Hindlimb muscle (tissue), 1 donor: ENCODE data around the gene ARHGEF6. TPM values are rescaled to one million over a fixed set of nuclear protein-coding genes. Genes with fewer than 3 reads are reported as not detected.
A peak's percentile ranks its signal among the peaks of the same experiment; 100 is the strongest.

Experiments used
- DNase-seq: peaks from one replicate; pipeline ENCODE4 v3.0.0-alpha.2; 2013
- polyA plus RNA-seq: library from polyadenylated mRNA; unstranded; fragments of 120-200 nt; gene quantifications from one replicate; pipeline ENCODE4 v1.2.1, GENCODE V29; 2013; ENCODE audit not compliant: insufficient read length

ARHGEF6 gene
- polyA plus RNA-seq, 1 donor = 38.2 TPM

GRCh38 chrX:136745215-136746173, 35.2 kb downstream of the ARHGEF6 start:
- DNase-seq = no peak

DNA sequence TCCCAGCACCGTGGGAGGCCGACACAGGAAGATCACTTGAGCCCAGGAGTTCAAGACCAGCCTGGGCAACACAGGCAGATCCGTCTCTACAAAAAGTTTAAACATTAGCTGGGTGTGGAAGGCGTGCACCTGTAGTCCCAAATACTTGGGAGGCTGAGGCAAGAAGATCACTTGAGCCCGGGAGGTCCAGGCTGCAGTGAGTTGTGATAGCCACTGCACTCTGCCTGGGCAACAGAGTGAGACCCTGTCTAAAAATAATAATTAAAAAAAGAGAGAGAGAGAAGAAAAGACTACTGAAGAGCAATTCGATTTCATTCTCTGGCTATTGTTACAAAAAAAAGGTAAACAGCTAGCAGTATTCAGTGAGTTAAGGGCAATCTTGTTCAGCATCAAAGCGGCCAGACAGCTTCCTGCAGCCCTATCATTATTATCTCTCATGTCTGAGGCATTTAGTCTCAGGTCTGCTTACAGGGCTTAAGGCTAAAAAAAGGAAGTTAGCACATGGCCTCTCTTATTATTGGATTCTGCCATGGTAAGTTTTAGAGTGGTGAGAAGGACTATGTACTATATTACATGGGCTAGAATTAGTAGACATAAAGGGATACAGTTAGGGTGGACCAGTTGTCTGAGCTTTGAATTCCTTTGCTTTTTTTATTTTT, 37.9 kb downstream of the ARHGEF6 start:
- DNase-seq = no peak

DNA sequence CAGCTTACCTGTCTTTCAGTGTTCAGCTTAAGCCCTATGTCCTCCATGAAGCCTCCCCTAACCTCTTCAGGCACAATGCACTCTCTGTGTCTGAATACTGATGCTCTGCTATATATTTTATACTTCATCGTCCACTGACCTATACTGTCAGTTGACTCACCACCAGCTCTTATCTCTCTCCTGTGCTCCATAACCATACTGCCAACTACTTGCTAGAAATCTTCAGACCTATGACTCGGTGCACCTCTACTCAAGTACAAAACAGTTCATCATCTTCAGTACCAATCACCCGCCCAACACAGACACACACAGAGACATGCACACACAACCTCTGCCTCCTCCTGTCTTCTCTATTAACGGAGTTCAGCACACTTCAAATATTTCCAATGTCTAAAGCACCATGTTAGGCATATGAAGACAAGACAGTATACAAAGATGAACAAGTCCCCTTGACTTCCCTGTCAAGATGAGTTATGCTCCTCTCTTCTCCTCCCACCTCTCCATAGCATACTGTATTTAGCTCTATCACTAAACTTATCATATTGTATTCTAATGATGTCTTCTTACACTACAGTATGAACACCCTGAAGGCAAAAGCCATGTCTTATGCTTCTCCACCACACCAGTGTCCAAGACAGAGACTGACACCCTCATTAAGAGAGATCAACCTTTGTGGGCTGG, 42.5 kb downstream of the ARHGEF6 start:
- DNase-seq = no peak

DNA sequence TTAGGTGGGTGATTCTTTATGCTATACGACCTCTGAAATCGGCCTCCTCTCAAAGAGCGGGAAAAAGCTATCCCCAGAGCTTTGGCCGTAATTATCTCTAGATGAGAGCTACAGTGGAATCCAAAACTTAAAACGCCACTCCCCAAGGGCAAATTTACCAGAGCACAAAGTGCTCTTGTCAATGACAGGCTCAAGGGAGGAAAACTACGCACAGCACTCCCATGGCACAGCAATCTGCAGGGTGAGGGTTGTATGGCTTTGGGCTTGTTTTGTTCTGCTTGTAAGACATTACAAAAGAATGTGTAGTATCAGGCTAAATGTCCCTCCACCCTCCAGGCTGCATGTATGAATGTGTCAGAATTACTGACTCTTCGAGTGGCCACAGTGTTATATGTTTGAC, 44.0 kb downstream of the ARHGEF6 start:
- no peak for DNase-seq

DNA sequence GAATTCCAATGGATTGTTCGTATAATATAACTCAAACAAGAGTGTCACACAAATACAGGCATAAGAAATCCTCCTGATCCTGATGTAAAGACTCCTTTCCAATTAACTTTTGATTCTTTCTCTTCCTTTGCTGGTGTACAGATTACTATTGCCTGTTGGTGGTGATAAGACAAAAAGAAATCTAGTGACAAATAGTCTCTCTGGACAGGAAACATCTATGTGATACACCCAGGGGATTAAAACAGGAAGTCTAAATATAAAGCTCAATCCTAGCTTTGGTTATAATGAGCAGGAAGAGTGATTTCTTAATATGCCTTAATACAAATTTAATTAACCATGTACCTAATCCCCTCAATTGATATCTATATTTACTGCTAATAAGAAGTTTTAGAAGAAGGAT, 45.1 kb downstream of the ARHGEF6 start:
- DNase-seq = no peak

GRCh38 chrX:136733613-136734012, 47.1 kb downstream of the ARHGEF6 start:
- DNase-seq = no peak

DNA sequence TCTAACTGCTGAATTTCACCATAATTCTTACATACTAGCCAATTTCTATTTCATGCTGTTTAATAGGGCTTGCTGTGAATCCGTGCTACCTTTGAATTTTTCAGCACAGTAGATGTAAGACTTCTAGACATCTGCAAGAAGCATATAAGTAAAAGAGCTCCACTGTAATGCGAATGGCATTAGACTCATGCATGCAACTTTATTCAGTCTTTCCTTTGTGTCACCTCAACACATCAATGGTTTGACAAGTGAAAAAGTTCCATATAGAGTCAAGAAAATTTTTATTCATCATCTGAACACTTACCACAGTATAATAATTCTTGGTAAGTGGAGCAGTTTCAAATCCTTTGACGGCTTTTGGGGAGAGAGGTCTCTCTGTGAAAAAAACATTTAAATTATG, 48.9 kb downstream of the ARHGEF6 start:
- DNase-seq = no peak

DNA sequence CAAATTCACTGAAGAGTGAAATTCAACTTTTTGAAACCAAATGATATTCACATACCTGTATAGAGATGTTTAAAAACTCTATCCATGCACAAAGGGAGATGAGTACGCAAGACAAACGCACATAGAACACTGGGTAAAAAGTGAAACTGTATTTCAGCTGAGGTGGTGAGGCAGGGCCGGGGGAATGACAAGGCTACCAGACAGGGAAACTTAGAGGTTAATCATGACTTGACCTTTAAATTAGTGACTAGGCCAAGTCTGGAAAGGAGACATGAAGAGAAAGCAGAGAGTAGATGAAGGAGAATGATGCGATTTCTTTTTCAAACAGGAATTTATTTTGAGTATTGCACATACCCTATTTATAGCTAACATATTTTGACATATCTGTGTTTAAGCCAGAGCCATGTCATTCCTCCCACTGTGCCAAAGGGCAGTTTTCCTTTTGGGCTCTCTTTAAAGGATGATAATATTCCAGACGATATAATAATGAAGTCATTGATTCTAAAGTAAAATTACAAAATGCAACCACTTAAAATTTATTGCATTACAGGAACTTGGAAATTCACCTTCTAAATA, 49.4 kb downstream of the ARHGEF6 start:
- DNase-seq = no peak

- no peak for DNase-seq
Observed at GRCh38 chrX:136728393-136728792, 52.3 kb downstream of the ARHGEF6 start.

GRCh38 chrX:136725441-136726104, 55.2 kb downstream of the ARHGEF6 start:
- no peak for DNase-seq

- DNase-seq = no peak
Observed at GRCh38 chrX:136718091-136718490, 62.6 kb downstream of the ARHGEF6 start.

DNA sequence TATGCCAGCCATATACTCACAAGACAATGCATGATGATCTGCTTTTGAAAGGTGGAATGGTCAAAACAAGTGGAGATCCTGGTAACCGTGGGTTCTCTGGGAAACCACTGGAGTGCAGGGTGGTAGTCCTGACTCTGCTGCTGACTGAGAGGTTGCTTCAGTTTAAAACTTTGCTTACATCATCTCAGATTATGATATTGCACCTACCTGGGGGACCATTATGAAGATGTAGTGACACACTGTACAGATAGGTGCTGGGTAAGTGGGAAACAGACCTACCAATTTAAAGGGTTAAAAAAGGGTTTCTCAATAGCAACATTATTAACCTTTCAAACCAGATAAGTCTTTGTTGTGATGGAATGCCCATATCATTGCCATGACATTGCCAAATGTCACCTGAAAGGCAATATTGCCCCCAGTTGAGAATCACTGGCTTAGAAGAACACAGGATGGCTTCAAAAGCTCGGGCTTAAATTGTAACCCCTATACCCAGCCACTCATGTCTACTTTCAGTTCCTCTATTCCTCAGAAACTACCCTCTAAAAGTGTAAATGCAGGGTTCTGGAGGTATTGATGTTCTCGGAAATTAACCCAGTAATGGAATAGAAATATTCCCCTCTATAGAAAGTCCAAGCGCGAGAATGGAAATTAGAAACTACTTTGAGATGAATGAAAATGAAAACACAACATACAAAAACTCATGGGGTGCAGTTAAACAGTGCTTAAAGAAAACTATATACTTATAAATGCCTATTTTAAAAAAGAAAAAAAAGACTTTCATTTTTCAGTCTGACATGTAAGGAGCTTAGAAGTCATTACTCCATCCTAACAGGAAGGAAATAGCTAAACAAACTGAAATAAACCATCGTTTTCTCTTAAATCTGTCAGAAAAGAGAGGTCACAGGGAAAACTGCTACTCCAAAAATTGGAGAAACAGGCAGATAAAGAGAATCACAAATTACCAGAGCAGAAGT, 65.8 kb downstream of the ARHGEF6 start:
- no peak for DNase-seq

- no peak for DNase-seq
Observed at GRCh38 chrX:136712650-136713310, 68.0 kb downstream of the ARHGEF6 start.

GRCh38 chrX:136711147-136711546, 69.6 kb downstream of the ARHGEF6 start:
- DNase-seq = no peak

DNA sequence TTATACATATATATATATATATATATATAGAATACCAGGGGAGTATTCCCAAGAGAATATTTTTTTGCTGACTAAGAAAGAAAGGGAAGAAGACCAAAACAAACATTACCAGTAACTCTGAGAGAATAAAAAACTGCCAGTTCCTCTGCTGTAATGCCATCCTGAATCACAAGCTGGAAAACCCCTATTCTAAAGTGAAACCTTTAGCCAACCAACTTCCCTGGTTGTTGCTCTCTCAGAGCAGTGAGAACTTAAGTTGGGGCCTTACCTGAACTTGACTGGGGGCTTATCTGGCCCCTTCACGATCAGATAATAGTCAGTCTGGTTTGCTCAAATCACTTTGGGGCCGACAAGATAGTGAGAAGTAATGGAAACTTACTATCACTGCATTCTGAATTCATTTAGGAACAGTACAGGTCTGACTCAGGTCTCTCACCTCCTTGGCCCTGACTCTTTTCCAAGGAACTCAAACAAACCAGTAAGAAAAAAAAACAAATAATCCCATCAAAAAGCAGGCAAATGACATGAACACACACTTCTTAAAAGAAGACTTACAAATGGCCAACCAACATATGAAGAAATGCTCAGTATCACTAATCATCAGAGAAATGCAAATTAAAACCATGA, 70.3 kb downstream of the ARHGEF6 start:
- no peak for DNase-seq

- no peak for DNase-seq
Observed at GRCh38 chrX:136708348-136708747, 72.4 kb downstream of the ARHGEF6 start.

DNA sequence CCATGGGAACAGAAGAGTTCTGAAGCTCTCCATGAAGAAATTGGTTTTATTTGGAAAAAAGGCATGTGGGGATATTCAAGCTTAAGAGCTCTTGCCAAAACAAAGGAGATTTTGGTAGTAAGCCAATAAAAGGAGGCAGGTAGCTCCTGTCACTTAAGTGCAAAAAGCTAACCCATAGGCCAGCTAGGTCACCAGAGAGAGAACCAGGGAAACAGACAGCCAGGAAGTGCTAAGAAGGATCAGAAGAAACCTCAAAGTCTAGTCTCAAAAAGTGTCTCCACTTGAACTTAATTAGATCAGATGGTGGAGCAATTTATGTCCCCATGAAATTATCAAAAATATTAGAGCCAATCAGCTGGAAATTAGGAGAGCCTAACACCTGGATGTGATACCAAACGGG, 83.6 kb downstream of the ARHGEF6 start:
- no peak for DNase-seq

DNA sequence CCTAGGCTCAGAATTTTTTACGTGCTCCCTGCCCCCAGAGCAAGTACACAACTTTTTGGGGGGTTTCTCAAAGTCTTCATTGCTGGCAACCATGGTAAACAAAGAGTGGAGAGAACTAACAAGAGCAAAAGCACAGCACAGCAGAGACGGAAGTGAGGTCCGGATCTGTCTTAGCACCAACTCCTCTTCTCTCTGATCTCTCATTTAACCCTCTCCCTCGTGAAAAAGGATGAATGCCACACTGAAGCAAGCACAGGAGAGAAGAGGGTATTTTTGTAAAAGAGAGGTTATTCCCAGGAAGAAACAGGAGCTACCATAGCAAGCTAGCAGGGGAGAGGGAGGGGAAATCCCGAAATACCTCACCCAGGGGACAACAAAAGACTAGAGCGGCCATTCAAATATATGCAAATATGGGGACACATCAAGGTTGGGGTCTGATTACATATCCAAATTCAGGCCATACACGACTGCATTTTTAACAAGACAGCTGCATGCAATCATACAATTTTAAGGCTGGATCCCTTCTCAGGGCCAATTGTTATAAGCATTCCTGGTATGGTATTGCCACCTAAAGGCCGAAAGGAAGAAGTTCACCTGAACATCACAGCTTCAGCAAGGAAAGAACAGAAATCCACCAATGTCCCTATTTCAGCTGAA, 86.2 kb downstream of the ARHGEF6 start:
- peak; percentile 40 for DNase-seq

GRCh38 chrX:136692271-136692670, 88.5 kb downstream of the ARHGEF6 start:
- no peak for DNase-seq
